ENCODE data around the gene ANKRD27.
A peak's percentile ranks its signal among the peaks of the same experiment; 100 is the strongest.
"Not testable (repeated sequence)": the region's sequence is repeated elsewhere in the genome, so short reads cannot be mapped to it uniquely, and the experiment has no call there.

The ANKRD27 gene

DNA sequence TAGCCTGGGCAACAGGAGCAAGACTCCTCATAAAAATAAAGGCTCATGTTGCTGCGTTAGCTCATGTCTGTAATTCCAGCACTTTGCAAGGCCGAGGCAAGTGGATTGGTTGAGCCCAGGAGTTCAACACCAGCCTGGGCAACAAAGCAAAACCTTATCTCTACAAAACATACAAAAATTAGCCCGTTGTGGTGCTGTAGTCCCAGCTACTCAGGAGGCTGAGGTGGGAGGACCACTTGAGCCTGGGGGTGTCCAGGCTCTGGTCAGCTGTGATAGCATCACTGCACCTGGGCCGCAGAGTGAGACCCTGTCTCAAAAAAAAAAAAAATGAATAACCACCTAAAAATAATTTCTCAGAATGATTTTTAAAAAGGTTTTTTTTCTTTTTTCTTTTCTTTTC, 12.7 kb upstream of the ANKRD27 start:
- no peak for DNase-seq

GRCh38 chr19:32686847-32687475, 12.0 kb upstream of the ANKRD27 start:
- no peak for DNase-seq

DNA sequence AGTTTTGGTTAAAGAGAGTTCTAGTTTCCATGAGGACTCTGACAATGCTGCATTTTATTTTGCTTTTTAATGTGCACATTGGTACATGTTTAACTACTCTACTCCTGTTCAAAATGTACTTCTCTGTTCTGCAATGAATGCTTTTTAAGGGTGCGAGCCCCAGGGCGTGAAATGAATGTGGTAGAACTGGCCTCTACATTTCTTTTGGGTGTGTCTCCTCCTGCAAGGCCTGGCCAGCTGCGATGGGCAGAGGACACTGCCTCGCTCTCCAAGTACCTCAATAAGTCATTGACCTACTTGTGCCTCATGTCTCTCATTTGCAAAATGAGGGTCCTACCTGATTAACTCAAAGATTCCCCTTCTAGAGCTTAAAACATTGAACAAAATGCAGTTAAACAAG, 7.3 kb upstream of the ANKRD27 start:
- DNase-seq: no peak

DNA sequence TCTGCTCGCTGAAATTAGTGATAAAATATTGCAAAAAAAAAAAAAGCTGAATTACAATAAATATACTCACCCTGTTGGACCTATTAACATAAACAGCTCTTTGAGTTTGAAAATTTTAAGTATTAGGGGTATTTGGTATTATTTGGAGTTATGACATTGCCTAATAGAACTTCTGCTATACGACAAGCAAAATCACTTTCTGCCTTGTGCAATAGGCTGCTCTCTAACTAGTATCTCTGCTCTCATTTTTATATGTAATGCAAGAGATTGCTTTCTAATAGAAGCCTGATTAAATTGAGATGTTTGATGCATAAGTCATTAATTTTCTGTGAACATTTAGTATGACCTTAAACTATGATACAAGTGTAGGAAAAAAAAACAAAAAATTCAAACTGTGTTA, 6.0 kb upstream of the ANKRD27 start:
- no peak for DNase-seq

- peak; percentile 31 for DNase-seq
Observed at GRCh38 chr19:32677657-32678056, 2.7 kb upstream of the ANKRD27 start.

DNA sequence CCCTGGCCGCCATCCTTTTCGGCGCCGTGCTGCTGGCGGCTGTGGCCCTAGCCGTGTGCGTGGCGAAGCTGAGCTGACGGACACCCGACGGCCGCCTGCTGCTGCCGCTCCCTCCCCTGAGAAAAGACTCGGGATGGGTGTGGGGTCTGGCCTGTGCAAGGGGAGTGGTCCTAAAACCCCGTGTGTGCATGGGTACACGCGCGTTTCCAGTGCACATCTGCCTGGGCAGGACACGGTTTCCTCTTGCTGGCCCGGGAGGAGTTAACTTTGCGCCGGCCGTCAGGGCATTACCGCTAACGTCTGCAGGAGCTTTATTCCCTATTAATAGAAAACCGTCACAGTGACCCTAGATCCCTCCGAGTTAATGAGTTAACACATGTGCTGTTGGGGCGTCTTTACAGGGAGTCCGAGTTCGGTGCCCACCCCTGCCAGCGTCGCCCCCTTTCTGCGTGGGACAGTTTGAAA, 1.9 kb upstream of the ANKRD27 start:
- no peak for DNase-seq

DNA sequence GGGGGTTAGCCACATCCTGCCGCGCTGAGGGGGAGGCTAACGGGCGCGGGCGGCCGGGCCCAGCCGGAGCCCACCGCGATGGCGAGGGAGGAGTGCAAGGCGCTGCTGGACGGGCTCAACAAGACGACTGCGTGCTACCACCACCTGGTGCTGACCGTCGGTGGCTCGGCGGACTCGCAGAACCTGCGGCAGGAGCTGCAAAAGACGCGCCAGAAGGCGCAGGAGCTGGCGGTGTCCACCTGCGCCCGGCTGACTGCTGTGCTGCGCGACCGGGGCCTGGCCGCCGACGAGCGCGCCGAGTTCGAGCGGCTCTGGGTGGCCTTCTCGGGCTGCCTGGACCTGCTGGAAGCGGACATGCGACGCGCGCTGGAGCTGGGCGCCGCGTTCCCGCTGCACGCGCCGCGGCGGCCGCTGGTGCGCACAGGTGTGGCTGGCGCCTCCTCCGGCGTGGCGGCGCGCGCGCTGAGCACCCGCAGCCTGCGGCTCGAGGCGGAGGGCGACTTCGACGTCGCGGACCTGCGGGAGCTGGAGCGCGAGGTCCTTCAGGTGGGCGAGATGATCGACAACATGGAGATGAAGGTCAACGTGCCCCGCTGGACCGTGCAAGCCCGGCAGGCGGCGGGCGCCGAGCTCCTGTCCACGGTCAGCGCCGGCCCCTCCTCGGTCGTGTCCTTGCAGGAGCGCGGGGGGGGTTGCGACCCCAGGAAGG, 1.4 kb upstream of the ANKRD27 start:
- no peak for DNase-seq

DNA sequence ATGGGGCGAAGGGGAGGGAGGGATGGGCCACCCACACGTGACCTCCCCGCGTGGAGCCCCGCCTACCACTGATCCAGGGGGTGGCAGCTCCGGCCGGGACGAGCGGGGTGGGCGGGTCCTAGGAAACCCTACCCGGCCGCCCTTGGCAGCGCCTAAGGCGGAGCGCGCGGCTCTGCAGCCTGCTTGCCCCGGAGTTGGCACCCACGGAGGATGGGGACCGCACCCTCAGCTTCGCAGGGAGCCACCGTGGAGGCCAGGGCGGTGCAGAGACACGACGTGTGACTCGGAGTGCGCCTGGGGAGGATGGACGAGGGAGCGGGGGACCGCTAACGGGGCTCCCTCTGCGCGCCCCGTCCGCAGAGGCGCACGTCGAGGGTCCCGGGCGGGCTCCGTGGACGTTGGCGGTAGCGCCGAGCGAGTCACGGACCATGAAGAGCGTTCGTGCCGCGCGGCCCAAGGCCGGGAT, 773 bp upstream of the ANKRD27 start, which contains the start of gene RGS9BP:
Gene RGS9BP, plus strand, starts transcription at position 129 of the 466 bp plus-strand sequence. CDS start 416 bp downstream, outside the sequence.
- DNase-seq: peak; percentile 68

- no peak for DNase-seq
Observed at GRCh38 chr19:32674153-32674930, 638 bp downstream of the ANKRD27 start.

DNA sequence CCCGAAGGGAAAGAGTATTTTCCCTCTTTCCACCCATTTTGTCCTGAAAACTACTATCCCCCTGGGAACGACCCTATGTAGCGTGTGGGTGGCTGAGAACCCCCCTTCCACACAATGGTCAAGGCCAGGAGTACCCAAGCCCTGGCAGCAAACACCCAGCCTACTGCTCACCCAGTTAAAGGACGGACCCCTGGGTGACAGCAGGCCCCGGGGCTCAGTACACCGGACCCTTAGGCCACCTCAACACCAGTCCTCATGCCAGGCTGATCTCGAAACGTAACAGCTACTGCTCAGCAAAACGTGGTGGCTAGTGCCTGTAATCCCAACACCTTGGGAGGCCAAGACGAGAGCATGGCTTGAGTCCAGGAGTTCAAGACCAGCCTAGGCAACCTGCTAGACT, 1.4 kb downstream of the ANKRD27 start:
- DNase-seq: no peak

GRCh38 chr19:32672841-32673240, 2.1 kb downstream of the ANKRD27 start:
- DNase-seq: no peak

- DNase-seq: no peak
Observed at GRCh38 chr19:32671883-32672593, 2.9 kb downstream of the ANKRD27 start.

DNA sequence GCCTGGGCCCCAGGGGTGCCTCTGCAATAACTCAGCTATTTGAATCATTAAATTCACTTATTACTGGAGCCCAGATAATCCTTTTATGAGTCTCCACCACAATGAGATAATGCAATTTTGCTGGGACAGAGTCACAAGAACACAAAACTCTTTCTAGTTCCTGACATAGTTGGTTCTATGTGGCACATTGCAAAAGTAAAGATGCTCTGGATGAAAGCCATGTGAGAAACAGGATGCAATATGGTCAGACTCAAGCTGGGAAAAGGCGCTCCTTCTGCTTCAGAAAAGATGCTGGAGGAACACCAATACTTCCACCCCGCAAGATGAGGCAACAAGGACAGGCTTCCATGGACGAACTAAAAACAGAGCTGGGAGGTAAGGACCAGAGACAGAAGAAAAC, 5.7 kb downstream of the ANKRD27 start:
- no peak for DNase-seq

DNA sequence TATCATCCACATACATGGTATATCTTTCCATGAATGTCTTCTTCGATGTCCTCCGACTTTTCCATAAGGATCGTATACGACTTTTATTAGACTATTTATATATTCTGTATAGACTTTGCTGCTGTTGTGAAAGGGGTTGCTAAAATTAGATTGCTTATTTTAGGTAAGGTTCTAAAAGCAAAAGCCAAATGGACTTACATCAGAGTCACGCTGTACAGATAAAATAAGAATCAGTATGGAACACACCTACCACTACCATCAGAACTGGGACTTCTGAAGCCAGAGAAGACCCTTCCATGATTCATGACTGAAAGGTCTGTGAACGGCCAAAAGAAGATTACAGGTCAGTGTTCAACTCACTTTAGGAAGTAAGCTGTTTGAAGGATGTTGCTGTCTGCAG, 8.9 kb downstream of the ANKRD27 start:
- no peak for DNase-seq

- DNase-seq: peak; percentile 74
Observed at GRCh38 chr19:32662186-32662585, 12.8 kb downstream of the ANKRD27 start.

DNA sequence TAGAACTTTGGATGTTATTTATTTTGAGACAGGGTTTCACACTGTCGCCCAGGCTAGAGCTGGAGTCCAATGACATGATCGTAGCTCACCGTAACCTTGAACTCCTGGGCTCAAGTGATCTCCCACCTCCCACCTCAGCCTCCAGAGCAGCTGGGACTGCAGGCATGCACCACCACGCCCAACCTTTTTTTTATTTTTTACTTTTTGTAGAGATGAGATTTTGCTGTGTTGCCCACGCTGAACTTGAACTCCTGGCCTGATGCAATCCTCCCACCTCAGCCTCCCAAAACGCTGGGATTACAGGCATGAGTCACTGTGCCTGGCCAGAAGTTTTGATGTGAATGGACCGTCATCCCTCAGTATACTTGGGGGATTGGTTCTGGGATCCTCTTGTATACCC, 13.7 kb downstream of the ANKRD27 start:
- no peak for DNase-seq

DNA sequence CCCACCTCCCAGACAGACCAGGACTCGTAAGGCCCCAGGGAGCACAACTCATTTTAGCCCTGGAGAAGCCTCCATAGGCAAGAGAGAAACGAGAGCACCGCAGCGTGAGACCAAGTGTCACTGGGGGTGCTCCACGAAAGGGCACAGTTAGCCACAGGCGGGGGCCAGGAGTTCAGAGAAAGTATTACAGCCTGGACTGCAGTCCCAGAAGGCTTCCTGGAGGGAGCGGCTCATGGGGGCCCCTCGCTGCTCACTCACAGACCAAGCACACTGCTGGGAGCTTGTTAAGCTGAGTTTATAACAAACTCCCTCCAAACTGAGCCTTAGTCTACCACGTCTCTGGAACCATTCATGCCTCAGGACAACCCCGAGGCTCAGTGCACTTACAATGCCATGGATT, 16.5 kb downstream of the ANKRD27 start:
- DNase-seq: no peak

- no peak for DNase-seq
Observed at GRCh38 chr19:32658075-32658474, 16.9 kb downstream of the ANKRD27 start.

DNA sequence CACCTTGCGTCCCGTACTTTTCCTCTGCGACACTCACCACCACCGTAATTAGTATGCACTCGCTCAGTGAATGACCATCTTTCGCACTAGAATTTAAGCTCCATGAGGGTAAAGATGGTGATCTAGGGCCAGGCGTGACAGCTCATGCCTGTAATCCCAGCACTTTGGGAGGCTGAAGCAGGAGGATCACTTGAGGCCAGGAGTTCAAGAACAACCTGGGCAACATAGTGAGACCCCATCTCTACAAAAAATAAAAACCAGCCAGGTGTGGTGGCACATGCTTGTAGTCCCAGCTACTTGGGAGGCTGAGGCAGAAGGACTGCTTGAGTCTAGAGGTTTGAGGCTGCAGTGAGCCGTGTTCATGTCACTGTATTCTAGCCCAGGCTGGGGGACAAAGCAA, 18.6 kb downstream of the ANKRD27 start:
- DNase-seq: not testable (repeated sequence)

GRCh38 chr19:32653599-32653915, 21.4 kb downstream of the ANKRD27 start:
- no peak for DNase-seq

DNA sequence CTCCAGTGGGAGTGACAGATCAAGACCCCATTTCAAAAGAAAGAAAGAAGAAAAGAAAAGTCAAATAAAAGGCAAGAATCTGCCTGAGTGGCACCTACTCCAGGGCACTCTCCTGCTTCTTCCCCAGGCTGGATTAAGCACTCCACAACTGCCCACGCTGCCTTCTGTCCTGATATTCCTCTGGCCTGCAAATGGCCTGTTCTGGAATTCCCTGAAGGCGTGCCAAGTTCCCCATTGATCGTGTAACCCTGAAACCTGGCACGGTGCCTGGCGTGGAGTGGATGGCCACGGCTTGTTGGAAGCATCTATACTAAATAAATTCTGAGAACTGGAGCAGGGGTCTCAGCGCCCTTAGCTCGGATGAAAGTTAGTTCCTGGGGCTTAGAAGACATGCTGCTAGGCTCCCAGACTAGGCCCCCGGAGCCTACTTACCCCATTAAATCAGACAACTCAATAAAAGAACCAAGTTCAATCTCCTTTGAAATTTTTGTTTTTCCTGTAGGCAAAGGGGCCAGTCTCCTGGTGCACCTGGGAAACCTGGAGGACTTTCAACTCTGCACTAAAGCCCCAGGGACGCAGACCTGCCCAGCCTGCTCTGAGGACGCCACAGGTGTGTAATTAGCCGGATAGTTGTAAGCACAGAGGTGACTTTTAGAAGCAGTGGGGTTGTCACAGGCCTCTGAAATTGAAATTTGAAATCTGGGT, 21.9 kb downstream of the ANKRD27 start:
- DNase-seq: no peak

DNA sequence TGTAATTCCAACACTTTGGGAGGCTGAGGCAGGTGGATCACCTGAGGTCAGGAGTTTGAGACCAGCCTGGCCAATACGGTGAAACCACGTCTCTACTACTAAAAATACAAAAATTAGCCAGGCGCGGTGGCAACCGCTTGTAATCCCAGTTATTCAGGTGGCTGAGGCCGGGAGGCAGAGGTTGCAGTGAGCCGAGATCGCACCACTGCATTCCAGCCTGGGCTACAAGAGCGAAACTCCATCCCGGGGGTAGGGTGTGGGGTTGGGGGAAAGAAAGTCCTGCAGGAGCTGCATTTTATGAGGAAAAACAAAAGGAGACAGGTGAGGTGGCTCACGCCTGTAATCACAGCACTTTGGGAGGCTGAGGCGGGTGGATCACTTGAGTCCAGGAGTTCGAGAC, 22.6 kb downstream of the ANKRD27 start:
- not testable (repeated sequence) for DNase-seq

DNA sequence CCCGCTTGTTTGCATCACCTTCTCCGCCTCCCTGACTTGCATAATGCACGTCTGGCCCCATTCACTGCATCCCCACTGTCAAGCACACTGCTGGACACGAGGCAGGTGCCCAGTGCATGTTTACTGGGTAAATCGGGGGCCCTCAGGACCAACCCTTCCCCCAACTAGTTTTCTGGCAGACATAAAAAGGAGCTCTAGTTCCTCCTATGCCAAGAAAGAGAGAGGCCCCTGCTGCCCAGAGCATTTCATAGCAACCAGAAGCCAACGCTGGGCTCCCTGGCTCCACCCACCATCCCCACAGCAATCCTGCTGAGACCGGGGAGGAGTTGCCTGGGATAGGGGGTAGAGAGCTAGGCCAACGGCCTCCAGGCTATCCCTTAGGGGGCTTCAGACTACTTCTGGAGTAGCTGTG, 23.2 kb downstream of the ANKRD27 start:
- DNase-seq: no peak
